NCI-H524 treated with DMSO at 0.1 percent for 48 hours (cell line): ENCODE results near the gene BMPR1B.

Experiments
- DNase-seq: peaks from one replicate; lab custom pipeline; 2025; lab: John Stamatoyannopoulos, UW

BMPR1B gene

DNA sequence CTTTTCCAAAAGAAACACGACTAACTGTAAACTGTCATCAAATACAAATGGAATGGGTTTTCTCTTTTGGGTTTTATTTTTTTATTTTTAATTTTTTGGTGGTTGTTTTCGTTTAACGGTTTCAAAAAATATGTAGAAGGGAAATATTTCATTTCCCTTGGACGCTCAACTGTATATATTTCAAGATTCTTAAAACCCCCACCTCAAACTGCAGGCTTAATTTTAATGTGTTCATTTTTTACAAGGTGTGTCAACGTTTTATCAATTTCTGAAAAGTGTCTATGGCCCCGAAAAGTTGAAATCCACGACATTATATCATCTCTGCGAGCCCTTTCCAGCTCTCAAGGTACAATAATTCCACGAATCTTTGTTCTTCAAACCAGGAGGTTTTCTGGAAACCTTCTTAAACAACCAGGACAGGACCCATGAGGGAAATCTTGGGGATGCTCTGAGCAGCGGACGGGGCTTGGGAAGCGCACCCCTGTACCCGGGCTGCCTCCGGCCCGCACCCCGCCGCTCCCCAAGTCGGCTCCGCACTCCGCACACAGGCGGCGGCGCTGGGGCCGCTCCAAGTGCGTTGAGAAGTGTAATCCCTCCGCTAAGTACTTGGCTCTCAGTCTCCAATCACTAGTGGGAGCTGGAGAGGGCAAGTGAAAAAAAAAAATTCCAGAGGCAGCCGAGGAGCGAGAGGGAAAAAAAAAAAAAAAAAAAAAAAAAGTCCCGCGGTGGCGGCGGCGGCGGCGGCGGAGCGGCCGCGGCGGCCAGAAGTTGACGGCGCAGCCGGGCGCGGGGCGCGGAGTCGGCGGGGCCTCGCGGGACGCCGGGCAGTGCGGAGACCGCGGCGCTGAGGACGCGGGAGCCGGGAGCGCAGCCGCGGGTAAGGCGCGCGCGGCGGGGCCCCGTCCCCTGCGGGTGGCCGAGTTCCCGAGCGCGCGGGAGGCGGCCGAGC, at the start of gene BMPR1B:
TSS of gene BMPR1B (plus strand) at position 764 of the 949 bp plus-strand sequence. CDS start 346,470 bp downstream, outside the sequence.
- no peak for DNase-seq

DNA sequence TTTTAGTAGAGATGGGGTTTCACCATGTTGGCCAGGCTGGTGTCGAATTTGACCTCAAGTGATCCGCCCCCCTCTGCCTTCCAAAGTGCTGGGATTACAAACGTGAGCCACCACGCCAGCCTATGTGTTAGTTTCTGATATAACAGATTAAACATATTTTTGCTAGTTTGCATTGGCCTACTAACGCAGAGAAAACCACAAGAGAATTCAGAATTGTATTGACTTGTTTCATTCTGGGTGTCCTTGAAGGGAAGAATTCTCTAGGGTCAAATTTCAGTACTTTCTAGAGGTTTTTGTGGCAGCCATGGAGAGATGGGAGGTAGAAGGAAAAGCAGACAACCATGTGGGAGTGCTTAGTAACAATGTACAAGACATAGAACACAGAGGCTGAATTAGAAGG, 46.1 kb upstream of the BMPR1B start:
- no peak for DNase-seq

- DNase-seq, result no peak
Observed at GRCh38 chr4:94714365-94715160, 43.2 kb upstream of the BMPR1B start.

GRCh38 chr4:94715726-94716125, 42.0 kb upstream of the BMPR1B start:
- no peak for DNase-seq

GRCh38 chr4:94721310-94721709, 36.4 kb upstream of the BMPR1B start:
- DNase-seq, result no peak

- DNase-seq, result no peak
Observed at GRCh38 chr4:94722270-94722669, 35.5 kb upstream of the BMPR1B start.

GRCh38 chr4:94722748-94723147, 35.0 kb upstream of the BMPR1B start:
- no peak for DNase-seq

DNA sequence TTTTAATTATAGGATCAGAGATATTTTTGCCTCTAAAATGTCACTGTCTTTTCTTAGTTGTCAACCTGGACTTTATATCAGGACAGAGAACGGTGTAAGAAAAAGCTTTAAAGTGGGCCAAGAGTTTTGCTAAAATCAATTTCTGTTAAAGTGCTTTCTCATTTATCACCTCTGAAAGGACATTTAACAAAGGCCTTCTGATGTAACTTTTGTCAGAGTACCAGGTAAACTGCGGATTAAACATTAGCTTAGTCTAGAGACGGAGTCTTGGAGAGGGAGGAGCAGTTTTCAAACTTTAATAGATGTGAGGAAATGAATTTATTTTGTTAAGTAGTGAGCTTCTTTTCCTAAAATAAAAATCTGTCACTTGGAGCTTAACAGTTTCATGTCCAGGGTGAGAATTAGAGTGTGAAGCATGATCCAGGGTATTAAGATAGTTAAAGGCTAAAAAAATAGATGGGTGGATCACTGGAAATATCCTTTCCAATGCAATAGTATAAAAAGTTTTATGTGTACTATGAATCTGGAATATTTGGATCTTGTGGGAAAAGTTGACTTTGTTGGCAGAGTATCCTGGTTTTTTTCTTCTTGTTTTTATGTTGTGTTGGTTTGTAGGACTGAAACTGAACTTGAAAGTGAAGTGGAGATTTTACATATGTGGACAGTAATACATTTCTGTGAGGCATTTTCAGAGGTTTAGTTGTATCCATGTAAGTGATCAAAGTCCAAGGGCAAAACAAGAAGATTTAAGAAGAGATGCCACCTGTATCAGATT, 33.6 kb upstream of the BMPR1B start:
- no peak for DNase-seq

GRCh38 chr4:94726524-94727123, 31.1 kb upstream of the BMPR1B start:
- DNase-seq, result no peak

GRCh38 chr4:94728056-94728766, 29.5 kb upstream of the BMPR1B start:
- DNase-seq, result no peak

DNA sequence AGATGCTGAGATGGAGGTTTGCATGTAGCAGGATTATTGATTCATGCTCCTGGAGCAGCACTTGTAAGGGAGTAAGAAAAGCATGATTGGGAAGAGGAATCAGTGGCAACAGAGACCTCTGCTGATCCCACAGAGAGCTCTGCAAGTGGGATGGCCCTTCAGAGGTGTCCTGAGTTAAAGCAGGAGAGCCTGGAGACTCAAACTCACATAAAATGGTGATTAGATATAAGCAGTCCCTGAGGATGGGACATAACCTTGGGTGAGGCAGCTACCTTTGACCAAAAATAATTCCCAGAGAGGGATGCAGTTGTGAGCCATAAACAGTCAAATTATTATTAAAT, 25.4 kb upstream of the BMPR1B start:
- no peak for DNase-seq

- DNase-seq, result no peak
Observed at GRCh38 chr4:94739741-94740140, 18.0 kb upstream of the BMPR1B start.

GRCh38 chr4:94741304-94741703, 16.5 kb upstream of the BMPR1B start:
- no peak for DNase-seq

GRCh38 chr4:94743838-94744237, 13.9 kb upstream of the BMPR1B start:
- DNase-seq, result no peak

GRCh38 chr4:94744850-94745249, 12.9 kb upstream of the BMPR1B start:
- no peak for DNase-seq

- no peak for DNase-seq
Observed at GRCh38 chr4:94746746-94747145, 11.0 kb upstream of the BMPR1B start.

DNA sequence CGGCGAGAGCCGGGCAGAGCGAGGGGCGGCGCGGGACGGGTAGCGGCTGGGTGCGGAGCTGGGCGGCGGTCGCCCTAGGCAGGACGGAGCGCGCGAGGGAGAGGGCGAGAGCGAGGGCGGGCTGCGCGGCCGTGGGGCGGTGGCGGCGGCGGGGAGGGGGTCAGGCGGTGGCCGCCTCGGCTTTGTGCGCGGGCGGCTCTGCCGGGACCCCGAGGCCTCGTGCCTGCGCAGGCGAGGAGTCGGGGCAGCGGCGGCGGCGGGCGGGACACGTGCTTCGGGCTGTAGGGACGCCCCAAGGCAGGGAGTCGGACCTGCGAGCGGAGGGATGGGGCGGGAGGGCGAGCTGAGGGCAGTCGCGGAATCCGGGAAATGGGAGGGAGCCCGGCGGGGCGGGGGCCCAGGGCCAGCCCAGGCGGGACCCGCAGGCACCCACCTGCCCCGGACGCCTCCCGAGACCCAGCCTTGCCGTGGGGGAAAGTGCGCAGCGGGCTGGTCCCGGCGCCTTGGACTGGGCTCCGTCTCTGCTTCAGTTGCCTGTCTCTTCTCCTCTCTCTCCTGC, 465 bp downstream of the BMPR1B start:
- no peak for DNase-seq

- DNase-seq, result no peak
Observed at GRCh38 chr4:94758700-94759399, 1.1 kb downstream of the BMPR1B start.

- no peak for DNase-seq
Observed at GRCh38 chr4:94759767-94760211, 2.0 kb downstream of the BMPR1B start.

DNA sequence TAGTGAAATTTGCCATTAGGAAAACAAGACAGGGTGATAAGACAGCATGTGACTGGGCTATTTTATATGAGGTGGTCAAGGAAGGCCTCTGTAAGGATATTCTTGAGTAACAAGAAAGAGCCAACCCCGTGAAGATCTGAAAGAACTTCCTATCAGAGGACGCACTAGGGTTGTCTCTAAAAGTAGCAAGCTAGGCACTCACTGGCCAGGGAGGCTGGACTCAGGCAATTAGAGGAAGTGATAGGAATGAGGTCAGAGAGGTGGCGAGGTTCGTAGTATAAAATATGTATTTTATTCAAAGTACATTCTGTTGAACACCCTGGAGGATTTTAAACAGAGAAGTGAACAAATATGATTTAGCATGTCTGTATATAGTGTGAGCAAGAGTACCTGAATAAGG, 4.6 kb downstream of the BMPR1B start:
- no peak for DNase-seq
